HEK293 (cell line): ENCODE data around the gene RRP15.

Experiments
- CTCF ChIA-PET: fragments of 350-600 bp; formaldehyde crosslinking; extraction: SDS; loops from one replicate; lab custom pipeline; 2021; ENCODE audit warnings: antibody characterized with exemption; lab: Yijun Ruan, JAX
- POLR2A ChIA-PET: fragments of 300-600 bp; formaldehyde crosslinking; extraction: SDS; loops from one replicate; lab custom pipeline; 2020; ENCODE audit warnings: antibody characterized with exemption, inconsistent platforms; lab: Yijun Ruan, JAX
- H3K27ac ChIP-seq: fragments of 200-500 bp; sonication (Bioruptor generic); 2 replicates; pipeline ENCODE4 v1.5.1; 2014; ENCODE audit warnings: low read depth, low read length, control low read depth, inconsistent platforms; ENCODE audit errors: extremely low read depth
- H3K36me3 ChIP-seq, 2 experiments: fragments of 200-500 bp in 1 of 2; sonication (Bioruptor generic) in 1 of 2; 1 replicate in 1 of 2; 2 replicates in 1 of 2; pipeline ENCODE4 v1.5.1; 2014 to 2017; ENCODE audit warnings: inconsistent platforms in 2 of 2, low read length in 2 of 2; ENCODE audit not compliant: control insufficient read depth in 2 of 2, insufficient read depth in 1 of 2
- H3K4me1 ChIP-seq: fragments of 200-500 bp; sonication (Bioruptor generic); 2 replicates; pipeline ENCODE4 v1.5.1; 2014; ENCODE audit warnings: mild to moderate bottlenecking, low read length, inconsistent platforms; ENCODE audit not compliant: control insufficient read depth, insufficient read depth
- H3K4me3 ChIP-seq: 2 replicates; pipeline ENCODE4 v1.5.1; 2011; ENCODE audit warnings: low read depth, mild to moderate bottlenecking, control low read depth, low read length, moderate library complexity
- H3K9me3 ChIP-seq: fragments of 200-500 bp; sonication (Bioruptor generic); 2 replicates; pipeline ENCODE4 v1.5.1; 2014; ENCODE audit warnings: low read depth, low read length, inconsistent platforms; ENCODE audit not compliant: control insufficient read depth, insufficient read depth
- BCL6B ChIP-seq: fragments of 450-650 bp; formaldehyde crosslinking; IDR thresholded peaks from 2 replicates; pipeline ENCODE4 v1.5.1; 2017; ENCODE audit warnings: missing biosample characterization, missing genetic modification characterization
- INSM2 ChIP-seq: fragments of 450-650 bp; formaldehyde crosslinking; IDR thresholded peaks from 2 replicates; pipeline ENCODE4 v1.5.1; 2016; ENCODE audit warnings: missing biosample characterization, missing genetic modification characterization
- PATZ1 ChIP-seq: fragments of 450-650 bp; formaldehyde crosslinking; IDR thresholded peaks from 2 replicates; pipeline ENCODE4 v1.5.1; 2016; ENCODE audit warnings: missing biosample characterization, missing genetic modification characterization
- SETDB1 ChIP-seq: IDR thresholded peaks from one replicate; pipeline ENCODE4 v1.6.1; 2017; ENCODE audit warnings: mild to moderate bottlenecking, low read length, moderate library complexity, mixed read lengths; ENCODE audit not compliant: insufficient read length
- TCF7L2 ChIP-seq: IDR thresholded peaks from 2 replicates; pipeline ENCODE4 v1.6.1; 2011; ENCODE audit warnings: low read depth, mild to moderate bottlenecking, inconsistent platforms, low read length, moderate library complexity, borderline replicate concordance
- YY2 ChIP-seq: fragments of 450-650 bp; formaldehyde crosslinking; IDR thresholded peaks from 2 replicates; pipeline ENCODE4 v1.5.1; 2016; ENCODE audit warnings: missing biosample characterization, missing genetic modification characterization
- ZNF175 ChIP-seq: fragments of 450-650 bp; formaldehyde crosslinking; IDR thresholded peaks from 2 replicates; pipeline ENCODE4 v1.5.1; 2016; ENCODE audit warnings: missing biosample characterization, missing genetic modification characterization
- ZNF24 ChIP-seq: fragments of 450-650 bp; formaldehyde crosslinking; IDR thresholded peaks from 2 replicates; pipeline ENCODE4 v1.5.1; 2016; ENCODE audit warnings: missing biosample characterization, missing genetic modification characterization
- ZNF274 ChIP-seq, 2 experiments: fragments of 200-500 bp in 1 of 2; fragments of 450-650 bp in 1 of 2; sonication (Bioruptor generic) in 1 of 2; formaldehyde crosslinking in 1 of 2; IDR thresholded peaks; 2 replicates each; pipeline versions ENCODE4 v1.5.1 to v1.6.1; 2014 to 2016; ENCODE audit warnings: borderline replicate concordance in 1 of 2, inconsistent platforms in 1 of 2, low read length in 1 of 2, missing biosample characterization in 1 of 2, missing genetic modification characterization in 1 of 2
- ZNF362 ChIP-seq: fragments of 450-650 bp; formaldehyde crosslinking; IDR thresholded peaks from 2 replicates; pipeline ENCODE4 v1.5.1; 2016; ENCODE audit warnings: missing biosample characterization, missing genetic modification characterization
- ZNF48 ChIP-seq: fragments of 450-650 bp; formaldehyde crosslinking; IDR thresholded peaks from 2 replicates; pipeline ENCODE4 v1.5.1; 2016; ENCODE audit warnings: missing biosample characterization, missing genetic modification characterization
- ZNF488 ChIP-seq: fragments of 450-650 bp; formaldehyde crosslinking; IDR thresholded peaks from 2 replicates; pipeline ENCODE4 v1.5.1; 2016; ENCODE audit warnings: missing biosample characterization, missing genetic modification characterization
- ZNF510 ChIP-seq: fragments of 450-650 bp; formaldehyde crosslinking; IDR thresholded peaks from 2 replicates; pipeline ENCODE4 v1.5.1; 2018; ENCODE audit warnings: mild to moderate bottlenecking, missing genetic modification characterization, missing biosample characterization; ENCODE audit not compliant: insufficient replicate concordance
- ZNF530 ChIP-seq: fragments of 450-650 bp; formaldehyde crosslinking; IDR thresholded peaks from 2 replicates; pipeline ENCODE4 v1.5.1; 2016; ENCODE audit warnings: low read depth, missing biosample characterization, missing genetic modification characterization
- ZNF580 ChIP-seq: fragments of 450-650 bp; formaldehyde crosslinking; IDR thresholded peaks from 2 replicates; pipeline ENCODE4 v1.5.1; 2016; ENCODE audit warnings: missing biosample characterization, missing genetic modification characterization
- ZNF610 ChIP-seq: fragments of 450-650 bp; formaldehyde crosslinking; IDR thresholded peaks from 2 replicates; pipeline ENCODE4 v1.5.1; 2016; ENCODE audit warnings: missing biosample characterization, missing genetic modification characterization, borderline replicate concordance
- ZNF626 ChIP-seq: fragments of 450-650 bp; sonication (Bioruptor Pico); formaldehyde crosslinking; IDR thresholded peaks from 2 replicates; pipeline ENCODE4 v1.5.1; 2018; ENCODE audit warnings: missing biosample characterization, missing genetic modification characterization, inconsistent platforms
- ZNF645 ChIP-seq: fragments of 450-650 bp; formaldehyde crosslinking; IDR thresholded peaks from 2 replicates; pipeline ENCODE4; 2016; ENCODE audit warnings: missing biosample characterization, missing genetic modification characterization
- ZNF654 ChIP-seq: fragments of 450-650 bp; formaldehyde crosslinking; IDR thresholded peaks from 2 replicates; pipeline ENCODE4 v1.5.1; 2016; ENCODE audit warnings: low read depth, missing biosample characterization, missing genetic modification characterization
- ZNF76 ChIP-seq: fragments of 450-650 bp; formaldehyde crosslinking; IDR thresholded peaks from 2 replicates; pipeline ENCODE4; 2016; ENCODE audit warnings: low read depth, missing biosample characterization, missing genetic modification characterization, borderline replicate concordance
- ZSCAN16 ChIP-seq: fragments of 450-650 bp; formaldehyde crosslinking; IDR thresholded peaks from 2 replicates; pipeline ENCODE4 v1.5.1; 2016; ENCODE audit warnings: missing biosample characterization, missing genetic modification characterization

RRP15 gene

GRCh38 chr1:218281285-218281684 lies 3.8 kb upstream of the RRP15 start:
- no peak overlapping the region for H3K4me3 ChIP-seq
- no peak overlapping the region for H3K27ac ChIP-seq
- H3K36me3 ChIP-seq, result no peaks in the 10 kb centered on the region
- CTCF ChIA-PET, result interaction anchor here (0.7 to 1.4 kb wide), 3 partner anchors 18 to 21 kb away, joined by 3 to 7 read pairs (median 7); no protein-coding TSS in a partner anchor
- no peak for TF ChIP-seq INSM2
- TF ChIP-seq YY2, result no peak
- peak; percentile 12; the same call in 1 of the 2 replicates for TF ChIP-seq ZNF654
- TF ChIP-seq SETDB1, result peak; percentile 57
- POLR2A ChIA-PET, result no interaction called here
- H3K4me1 ChIP-seq, result no peaks in the 10 kb centered on the region
- H3K9me3 ChIP-seq, result no peaks in the 10 kb centered on the region

- ChIA-PET CTCF (interaction anchor here (0.9 to 1.9 kb wide), 2 partner anchors 15 to 52 kb away, joined by 3 to 6 read pairs; no protein-coding TSS in a partner anchor), POLR2A (interaction anchor here (1.3 to 1.5 kb wide), 2 partner anchors 9 to 11 kb away, joined by 5 to 7 read pairs; no protein-coding TSS in a partner anchor)
- Histone ChIP-seq H3K27ac (peak overlapping the region; percentile 56; the same call in 1 of the 2 replicates), H3K4me3 (peak overlapping the region; percentile 95), H3K9me3 (no peaks in the 10 kb centered on the region), H3K36me3 (no peaks in the 10 kb centered on the region), H3K4me1 (no peaks in the 10 kb centered on the region)
- no peak for TF ChIP-seq ZSCAN16
- no peak for TF ChIP-seq ZNF24 (tag by site-specific recombination)
- TF ChIP-seq ZNF362 (tag by site-specific recombination), result no peak
- TF ChIP-seq ZNF510 (tag by site-specific recombination), result no peak
- no peak for TF ChIP-seq ZNF488 (tag by site-specific recombination)
- TF ChIP-seq TCF7L2, result no peak
- no peak for TF ChIP-seq BCL6B (tag by site-specific recombination)
- TF ChIP-seq ZNF175, result no peak
- no peak for TF ChIP-seq ZNF580 (tag by site-specific recombination)
- no peak for TF ChIP-seq ZNF48
- no peak for TF ChIP-seq PATZ1 (tag by site-specific recombination)
- no peak for TF ChIP-seq ZNF626 (tag by site-specific recombination)
- TF ChIP-seq ZNF610, result no peak
- TF ChIP-seq ZNF274 (IDR thresholded peaks at IDR 0.05; ENCODE audit: low read length), result no peak
- TF ChIP-seq ZNF274 (tag by site-specific recombination; IDR thresholded peaks at IDR 0.05; ENCODE audit: borderline replicate concordance), result no peak
- TF ChIP-seq ZNF645 (tag by site-specific recombination), result no peak
- TF ChIP-seq YY2, result no peak
- TF ChIP-seq ZNF76 (tag by site-specific recombination), result no peak
- no peak for TF ChIP-seq ZNF530
Measured at GRCh38 chr1:218284377-218284916, 646 bp upstream of the RRP15 start.
